Breast epithelium (tissue), 3 donors: ENCODE results near the gene MAPKAP1.

Experiments used
- CTCF ChIP-seq, 3 donors: fragments of 450-650 bp; IDR thresholded peaks; one replicate each; pipeline ENCODE4 v1.5.1; 2016 to 2017; ENCODE audit warnings: antibody characterized with exemption in 3 of 3, mild to moderate bottlenecking in 3 of 3, moderate library complexity in 3 of 3
- POLR2A ChIP-seq: fragments of 450-650 bp; IDR thresholded peaks from one replicate; pipeline ENCODE4 v1.6.1; 2016; ENCODE audit warnings: antibody characterized with exemption, mild to moderate bottlenecking, moderate library complexity

- TF ChIP-seq CTCF (IDR thresholded peaks at IDR 0.05) (no peak), POLR2A (no peak)
Observed at GRCh38 chr9:125634040-125634717, 72.8 kb downstream of the MAPKAP1 start.
